Keratinocyte (primary cell): Measurements from ENCODE around the gene RRAS. TPM values are rescaled to one million over a fixed set of nuclear protein-coding genes. Genes with fewer than 3 reads are reported as not detected.

Experiments used
- DNase-seq: peaks from one replicate; pipeline ENCODE4 v3.0.0-alpha.2; 2011; ENCODE audit warnings: low read depth, missing footprints, low spot score
- FAIRE-seq: peaks from 2 replicates; lab custom pipeline; 2011; peaks lifted over from hg19 to GRCh38; lab: Jason Lieb, UNC
- H2AFZ ChIP-seq: 2 replicates; pipeline ENCODE4 v1.6.0; 2012; ENCODE audit warnings: low read length, control low read depth, inconsistent platforms; ENCODE audit not compliant: control insufficient read depth
- H3K27ac ChIP-seq: 2 replicates; pipeline ENCODE4 v1.5.1; 2011; ENCODE audit warnings: low read length; ENCODE audit not compliant: control insufficient read depth, insufficient read depth
- H3K27me3 ChIP-seq: 3 replicates; pipeline ENCODE4 v1.6.0; 2011; ENCODE audit warnings: low read length; ENCODE audit not compliant: control insufficient read depth, insufficient read depth; ENCODE audit errors: extremely low read depth
- H3K36me3 ChIP-seq, 2 experiments: 2 replicates in 1 of 2; 3 replicates in 1 of 2; pipeline ENCODE4 v1.5.1; 2011; ENCODE audit warnings: low read length in 2 of 2, mild to moderate bottlenecking in 1 of 2; ENCODE audit not compliant: control insufficient read depth in 2 of 2, insufficient read depth in 2 of 2; ENCODE audit errors: extremely low read depth in 1 of 2
- H3K4me1 ChIP-seq: 3 replicates; pipeline ENCODE4 v1.5.1; 2011; ENCODE audit warnings: low read length; ENCODE audit not compliant: control insufficient read depth, insufficient read depth; ENCODE audit errors: extremely low read depth
- H3K4me2 ChIP-seq: 3 replicates; pipeline ENCODE4 v1.6.0; 2011; ENCODE audit warnings: low read depth, low read length; ENCODE audit not compliant: control insufficient read depth, insufficient read depth; ENCODE audit errors: extremely low read depth
- H3K4me3 ChIP-seq, 3 experiments: fragments of 200-600 bp in 1 of 3; sonication (generic) in 1 of 3; 2 replicates in 2 of 3; 3 replicates in 1 of 3; pipeline ENCODE4 v1.5.1; 2011 to 2016; ENCODE audit warnings: low read length in 3 of 3, mild to moderate bottlenecking in 3 of 3, control low read depth in 2 of 3, inconsistent platforms in 1 of 3, low read depth in 1 of 3, mixed read lengths in 1 of 3, mixed run types in 1 of 3, moderate library complexity in 1 of 3; ENCODE audit not compliant: control insufficient read depth in 2 of 3, insufficient read depth in 2 of 3; ENCODE audit errors: extremely low read depth in 1 of 3
- H3K79me2 ChIP-seq: 2 replicates; pipeline ENCODE4 v1.6.0; 2012; ENCODE audit warnings: low read length; ENCODE audit not compliant: control insufficient read depth, insufficient read depth
- H3K9ac ChIP-seq: 3 replicates; pipeline ENCODE4 v1.6.0; 2011; ENCODE audit warnings: low read length; ENCODE audit not compliant: control insufficient read depth, insufficient read depth; ENCODE audit errors: extremely low read depth
- H3K9me1 ChIP-seq: 3 replicates; pipeline ENCODE4 v1.6.0; 2011; ENCODE audit warnings: low read length; ENCODE audit not compliant: control insufficient read depth, insufficient read depth; ENCODE audit errors: extremely low read depth
- H3K9me3 ChIP-seq: 2 replicates; pipeline ENCODE4 v1.5.1; 2012; ENCODE audit warnings: low read depth, low read length; ENCODE audit not compliant: control insufficient read depth
- H4K20me1 ChIP-seq: 3 replicates; pipeline ENCODE4 v1.6.0; 2011; ENCODE audit warnings: low read length; ENCODE audit not compliant: control insufficient read depth, insufficient read depth; ENCODE audit errors: extremely low read depth
- CTCF ChIP-seq, 3 experiments: IDR thresholded peaks in 1 of 3; conservative IDR thresholded peaks in 1 of 3; optimal IDR thresholded peaks in 1 of 3; 2 replicates in 2 of 3; 3 replicates in 1 of 3; pipeline versions ENCODE3 to v1.5.1; 2011; ENCODE audit warnings: low read length in 3 of 3, mild to moderate bottlenecking in 3 of 3, moderate library complexity in 2 of 3, control low read depth in 1 of 3, inconsistent platforms in 1 of 3; ENCODE audit not compliant: insufficient read depth in 2 of 3; ENCODE audit errors: extremely low read depth in 1 of 3
- EZH2 ChIP-seq: IDR thresholded peaks from one replicate; pipeline ENCODE4 v1.6.1; 2012; ENCODE audit warnings: inconsistent platforms, mild to moderate bottlenecking, low read length, moderate library complexity
- dilution Hi-C: fragments of 300-500 bp; cut with MboI; formaldehyde crosslinking; loops from one replicate; pipeline ENCODE4 v1.7.0; 2020; ENCODE audit warnings: low sequenced_read_pairs; ENCODE audit not compliant: extremely low pct_ligation_motif_present
- polyA plus RNA-seq, 5 experiments: library from polyadenylated mRNA; depleted of rRNA in 3 of 5; stranded (reverse) in 3 of 5; stranded (forward) in 1 of 5; unstranded in 1 of 5; fragments of >200 nt; gene quantifications; 1 replicate in 1 of 5; 2 replicates in 3 of 5; 3 replicates in 1 of 5; pipeline versions ENCODE4 v1.2.1 to v1.2.3, GENCODE V29; 2011 to 2012; ENCODE audit warnings: missing spikeins in 2 of 5, low read depth in 1 of 5, low replicate concordance in 1 of 5

The RRAS gene
- polyA plus RNA-seq, 1 donor (not counting 4 experiments of a cell fraction or from before 2014, with no cell fraction given), result 98.1 TPM

DNA sequence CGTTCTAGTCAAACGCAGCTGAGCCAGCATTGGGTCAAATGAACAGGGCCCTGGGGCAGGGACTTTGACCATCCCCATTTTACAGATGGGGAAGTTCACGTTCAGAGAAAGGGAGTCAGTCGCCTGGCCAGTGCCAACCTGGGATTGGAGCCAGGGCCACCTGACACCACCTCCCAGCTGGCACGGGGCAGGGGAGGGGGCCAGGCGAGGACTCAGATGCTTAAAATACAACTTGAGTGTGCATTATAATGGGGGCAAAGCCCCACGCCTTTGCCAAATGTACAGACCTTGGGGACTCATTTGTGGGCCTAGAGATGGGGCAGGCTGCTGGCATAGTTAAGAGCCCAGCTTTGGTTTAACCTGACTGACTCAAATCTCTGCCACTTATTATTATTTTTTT, 34.3 kb downstream of the RRAS start:
- Histone ChIP-seq H3K9me3 (no peaks in the 10 kb centered on the region), H3K27me3 (no peaks in the 10 kb centered on the region), H3K27ac (no peak overlapping the region), H4K20me1 (peaks cover 5% of the 10 kb centered on the region), H3K9me1 (no peaks in the 10 kb centered on the region), H3K4me2 (no peak overlapping the region), H3K9ac (no peak overlapping the region), H3K4me3 (no peak overlapping the region), H3K79me2 (peaks cover 49% of the 10 kb centered on the region), H2AFZ (no peak overlapping the region), H3K36me3 (peaks cover 16 to 17% of the 10 kb centered on the region in 2 experiments), H3K4me1 (no peaks in the 10 kb centered on the region)
- DNase-seq (no peak), FAIRE-seq (no peak)
- dilution Hi-C loops, result no loop called here
- no peak for TF ChIP-seq CTCF (optimal IDR thresholded peaks at IDR 0.05 in 1 of 3, IDR thresholded peaks at IDR 0.05 in 1 of 3, conservative IDR thresholded peaks at IDR 0.05 in 1 of 3; ENCODE audit: extremely low read depth in 1 of 3, insufficient read depth in 2 of 3, low read length in 3 of 3)
- TF ChIP-seq EZH2, result no peak

DNA sequence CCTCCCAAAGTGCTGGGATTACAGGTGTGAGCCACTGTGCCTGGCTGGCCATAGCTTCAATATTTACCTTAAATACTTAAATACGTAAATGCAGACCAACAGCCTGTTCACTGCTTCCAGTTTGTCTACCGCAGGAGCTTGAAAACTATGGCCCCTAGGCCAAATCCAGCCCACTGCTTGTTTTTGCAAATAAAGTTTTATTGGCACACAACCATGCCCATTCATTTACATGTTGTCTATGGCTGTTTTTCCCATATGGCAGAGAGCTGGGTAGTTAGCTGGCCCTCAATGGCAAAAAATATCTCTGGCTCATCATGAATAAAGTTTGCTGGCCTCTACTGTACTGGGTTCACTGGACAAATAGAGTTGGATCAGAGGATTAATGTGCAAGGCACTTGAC, 37.1 kb downstream of the RRAS start:
- TF ChIP-seq CTCF (optimal IDR thresholded peaks at IDR 0.05 in 1 of 3, IDR thresholded peaks at IDR 0.05 in 1 of 3, conservative IDR thresholded peaks at IDR 0.05 in 1 of 3; ENCODE audit: extremely low read depth in 1 of 3, insufficient read depth in 2 of 3, low read length in 3 of 3) (no peak), EZH2 (no peak)
- Histone ChIP-seq H3K27ac (no peak overlapping the region), H3K27me3 (no peaks in the 10 kb centered on the region), H2AFZ (no peak overlapping the region), H3K4me2 (no peak overlapping the region), H3K79me2 (peaks cover 42% of the 10 kb centered on the region), H3K4me3 (no peak overlapping the region), H3K36me3 (peaks cover 22 to 31% of the 10 kb centered on the region in 2 experiments), H3K9me3 (no peaks in the 10 kb centered on the region), H3K4me1 (no peaks in the 10 kb centered on the region), H3K9ac (no peak overlapping the region), H3K9me1 (no peaks in the 10 kb centered on the region), H4K20me1 (peaks cover 5% of the 10 kb centered on the region)
- dilution Hi-C loops, result no loop called here
- DNase-seq (no peak), FAIRE-seq (no peak)
